Activated T-cell treated with anti-CD3 and anti-CD28 coated beads, Interleukin-2, amount 50 U/mL, for 48 hours (primary cell): ENCODE measurements around the gene PTH2R.
"Not testable (repeated sequence)": the region's sequence is repeated elsewhere in the genome, so short reads cannot be mapped to it uniquely, and the experiment has no call there.

Experiments
- DNase-seq, 2 experiments: peaks; one replicate each; pipeline ENCODE4 v3.0.0-alpha.2; 2020

PTH2R gene

DNA sequence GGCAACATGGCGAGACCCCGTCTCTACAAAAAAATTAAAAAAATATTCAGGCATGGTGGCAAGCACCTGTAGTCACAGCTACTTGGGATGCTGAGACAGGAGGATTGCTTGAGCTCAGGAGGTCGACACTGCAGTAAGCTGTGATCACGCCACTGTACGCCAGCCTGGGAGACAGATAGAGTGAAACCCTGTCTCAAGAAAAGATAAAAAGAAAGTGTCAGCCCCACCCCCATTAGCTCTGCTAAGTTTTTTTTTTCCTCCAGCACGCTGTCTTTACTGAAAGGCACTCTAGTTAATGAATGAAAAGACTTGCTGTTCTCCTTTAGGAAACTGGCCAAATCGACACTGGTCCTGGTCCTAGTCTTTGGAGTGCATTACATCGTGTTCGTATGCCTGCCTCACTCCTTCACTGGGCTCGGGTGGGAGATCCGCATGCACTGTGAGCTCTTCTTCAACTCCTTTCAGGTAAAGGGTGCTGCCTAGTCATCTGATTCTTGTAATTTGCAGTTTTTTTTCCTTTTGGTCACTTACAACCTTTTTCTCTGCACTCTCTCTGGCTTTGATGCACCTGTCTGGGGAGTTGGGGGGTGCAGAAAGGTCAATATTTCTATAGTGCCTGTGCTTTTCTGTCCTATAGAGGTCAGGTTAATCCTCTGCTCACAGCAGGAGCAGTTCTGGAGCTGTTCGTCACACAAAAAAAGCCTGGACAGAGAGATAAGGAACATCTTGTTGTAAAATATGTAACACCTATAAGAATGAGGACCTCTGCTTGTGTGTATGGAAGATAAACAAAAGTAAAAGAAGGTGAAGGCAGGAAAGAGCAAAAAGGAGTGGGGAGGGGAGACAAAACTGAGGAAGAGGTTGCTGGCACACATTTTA lies 82.3 kb downstream of the PTH2R start:
- no peak for DNase-seq

DNA sequence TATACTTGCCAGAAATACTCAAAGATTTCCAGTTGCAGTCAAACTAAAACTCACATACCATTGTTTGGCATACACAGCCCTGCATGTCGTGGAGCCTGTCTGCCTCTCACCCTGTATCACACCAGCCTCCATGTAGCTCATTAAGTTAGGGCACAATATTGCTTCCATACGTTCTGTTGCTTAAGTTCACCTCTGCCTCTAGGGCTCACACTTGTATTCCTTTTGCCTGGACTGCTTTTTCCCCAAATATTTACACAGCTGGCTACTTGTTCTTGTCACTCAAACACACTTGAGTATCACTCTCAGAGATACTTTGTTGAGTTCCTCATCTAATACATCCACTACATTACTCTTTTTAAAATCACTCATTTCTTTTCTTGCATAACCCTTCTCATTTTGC lies 83.1 kb downstream of the PTH2R start:
- DNase-seq: no peak

DNA sequence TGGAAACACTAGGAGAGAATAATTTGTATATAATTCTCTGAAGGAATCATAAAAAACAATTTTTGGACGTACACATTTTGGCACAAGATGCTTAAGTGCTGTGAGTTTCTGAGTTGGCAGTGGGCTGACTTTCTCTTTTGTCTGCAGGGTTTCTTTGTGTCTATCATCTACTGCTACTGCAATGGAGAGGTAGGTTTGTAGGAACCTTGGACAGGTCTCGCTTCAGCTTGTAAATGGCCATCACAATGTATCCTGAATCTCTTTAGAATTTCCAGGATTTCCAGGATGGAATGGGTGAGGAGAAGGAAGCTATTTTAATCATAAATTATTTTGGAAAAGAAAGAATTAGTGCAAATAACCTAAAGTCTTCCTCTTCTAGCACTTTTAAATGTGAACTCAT lies 83.9 kb downstream of the PTH2R start:
- no peak for DNase-seq

DNA sequence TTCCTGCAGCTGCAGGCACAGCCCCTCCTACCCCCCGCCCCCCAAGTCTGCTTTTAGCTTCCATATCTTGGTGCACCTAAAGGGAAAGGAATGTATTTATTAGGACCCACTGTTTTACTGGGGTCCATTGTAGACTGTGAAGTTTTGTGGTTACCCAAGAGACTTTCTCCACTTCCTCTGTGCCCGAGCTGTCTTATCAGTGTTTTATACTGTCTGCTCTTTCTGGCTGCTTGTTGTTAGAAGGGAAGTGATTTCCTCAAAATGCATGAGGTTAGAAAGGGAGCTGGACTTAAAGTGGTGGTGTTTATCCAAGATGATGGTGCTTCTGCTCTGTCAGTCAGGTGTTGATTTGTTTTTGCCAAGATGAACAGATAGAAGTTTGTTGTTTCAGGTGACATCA lies 85.0 kb downstream of the PTH2R start:
- no peak for DNase-seq

DNA sequence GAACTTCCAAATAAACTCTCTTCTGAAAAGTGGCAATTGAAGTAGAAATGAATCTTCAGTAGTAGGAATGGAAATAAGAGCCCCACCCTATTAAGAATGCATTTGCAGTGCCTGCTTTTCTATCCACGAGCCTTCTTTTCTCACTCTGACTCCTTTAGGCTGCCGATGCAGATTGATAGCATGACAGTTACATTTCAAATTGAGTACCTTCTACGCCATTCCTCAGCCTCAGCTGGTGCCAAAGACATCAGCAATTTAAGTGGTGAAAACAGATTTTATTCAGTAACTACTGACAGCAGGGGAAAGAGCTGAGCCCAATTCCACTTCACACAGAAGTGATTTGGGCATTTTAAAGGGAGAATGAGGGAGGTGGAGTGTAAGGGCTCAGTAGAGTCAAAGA lies 85.5 kb downstream of the PTH2R start:
- no peak for DNase-seq

DNA sequence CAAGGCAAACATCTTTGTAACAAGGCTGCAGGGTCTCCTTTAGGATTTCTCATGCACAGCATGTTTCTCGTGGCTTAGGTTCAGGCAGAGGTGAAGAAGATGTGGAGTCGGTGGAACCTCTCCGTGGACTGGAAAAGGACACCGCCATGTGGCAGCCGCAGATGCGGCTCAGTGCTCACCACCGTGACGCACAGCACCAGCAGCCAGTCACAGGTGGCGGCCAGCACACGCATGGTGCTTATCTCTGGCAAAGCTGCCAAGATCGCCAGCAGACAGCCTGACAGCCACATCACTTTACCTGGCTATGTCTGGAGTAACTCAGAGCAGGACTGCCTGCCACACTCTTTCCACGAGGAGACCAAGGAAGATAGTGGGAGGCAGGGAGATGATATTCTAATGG lies 86.6 kb downstream of the PTH2R start:
- DNase-seq: no peak

DNA sequence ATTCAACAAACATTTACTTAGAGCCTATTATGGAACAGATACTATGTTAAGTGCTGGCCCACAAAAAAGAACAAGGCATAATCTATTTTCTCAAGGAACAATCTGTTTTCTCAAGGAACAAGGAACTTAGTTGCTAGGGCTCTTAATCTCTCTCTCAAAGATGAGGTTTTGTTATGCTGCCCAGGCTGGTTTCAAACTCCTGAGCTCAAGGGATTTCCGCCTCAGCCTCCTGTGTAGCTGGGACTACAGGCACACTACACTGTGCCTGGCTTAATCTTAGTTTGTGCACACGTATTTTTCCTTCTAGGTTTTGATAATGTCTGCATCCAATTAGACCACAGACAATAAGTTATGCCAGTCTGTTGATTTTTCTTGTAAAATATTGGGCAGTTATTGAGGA lies 89.5 kb downstream of the PTH2R start:
- no peak for DNase-seq

DNA sequence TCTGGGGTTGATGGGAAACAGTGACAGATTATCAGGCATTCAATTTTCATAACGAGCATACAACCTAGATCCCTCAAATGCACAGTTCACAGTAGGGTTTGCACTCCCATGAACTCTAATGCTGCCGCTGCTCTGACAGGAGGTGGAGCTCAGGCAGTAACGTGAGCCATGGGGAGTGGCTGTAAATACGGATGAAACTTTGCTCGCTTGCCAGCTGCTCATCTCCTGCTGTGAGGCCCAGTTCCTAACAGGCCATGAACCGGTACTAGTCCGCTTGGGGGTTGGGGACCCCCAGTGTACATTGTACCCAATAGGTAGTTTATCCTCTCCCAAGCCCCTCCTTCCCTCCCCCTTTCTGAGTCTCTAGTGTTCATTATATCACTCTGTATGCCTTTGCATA lies 94.6 kb downstream of the PTH2R start:
- no peak for DNase-seq

DNA sequence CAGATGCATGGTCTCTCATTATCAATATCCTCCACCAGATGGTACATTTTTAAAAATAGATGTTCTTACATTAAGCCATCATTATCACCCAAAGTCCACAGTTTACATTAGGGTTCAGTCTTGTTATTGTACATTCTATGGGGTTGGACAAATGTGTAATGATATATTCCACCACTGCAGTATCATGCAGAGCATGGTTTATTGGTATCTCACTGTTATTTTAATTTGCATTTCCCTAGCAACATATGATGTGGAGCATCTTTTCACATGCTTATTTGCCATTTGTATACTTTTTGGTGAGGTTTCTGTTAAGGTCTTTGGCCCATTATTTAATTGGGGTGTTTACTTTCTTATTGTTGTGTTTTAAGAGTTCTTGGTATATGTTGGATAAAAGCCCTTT lies 95.7 kb downstream of the PTH2R start:
- no peak for DNase-seq

DNA sequence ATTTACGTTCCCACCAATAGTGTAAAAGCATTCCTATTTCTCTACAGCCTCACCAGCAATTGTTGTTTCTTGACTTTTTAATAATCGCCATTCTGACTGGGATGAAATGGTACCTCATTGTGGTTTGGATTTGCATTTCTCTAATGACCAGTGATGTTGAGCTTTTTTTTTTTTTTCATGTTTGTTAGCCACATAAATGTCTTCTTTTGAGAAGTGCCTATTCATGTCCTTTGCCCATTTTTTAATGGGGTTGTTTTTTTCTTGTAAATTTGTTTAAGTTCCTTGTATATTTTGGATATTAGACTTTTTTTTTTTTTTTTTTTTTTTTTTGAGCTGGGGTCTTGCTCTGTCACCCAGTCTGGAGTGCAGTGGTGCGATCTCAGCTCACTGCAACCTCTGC lies 98.8 kb downstream of the PTH2R start:
- not testable (repeated sequence) for DNase-seq

DNA sequence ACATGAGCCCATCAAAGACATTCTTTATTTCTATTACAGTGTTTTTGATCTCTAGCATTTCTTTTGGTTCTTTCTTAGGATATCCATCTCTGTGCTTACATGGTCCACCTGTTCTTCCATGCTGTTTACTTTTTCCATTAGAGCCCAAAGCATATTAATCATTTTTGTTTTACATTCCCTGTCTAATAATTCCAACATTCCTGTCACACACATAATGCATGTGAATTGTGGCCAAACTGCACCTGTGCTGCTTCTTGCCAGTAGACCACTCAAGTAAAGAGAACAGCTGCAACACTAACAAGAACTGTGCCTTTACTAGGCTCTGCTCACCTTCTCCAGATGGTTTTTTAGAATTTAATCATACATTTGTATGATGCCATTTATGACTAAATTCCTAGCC lies 103.0 kb downstream of the PTH2R start:
- no peak for DNase-seq

DNA sequence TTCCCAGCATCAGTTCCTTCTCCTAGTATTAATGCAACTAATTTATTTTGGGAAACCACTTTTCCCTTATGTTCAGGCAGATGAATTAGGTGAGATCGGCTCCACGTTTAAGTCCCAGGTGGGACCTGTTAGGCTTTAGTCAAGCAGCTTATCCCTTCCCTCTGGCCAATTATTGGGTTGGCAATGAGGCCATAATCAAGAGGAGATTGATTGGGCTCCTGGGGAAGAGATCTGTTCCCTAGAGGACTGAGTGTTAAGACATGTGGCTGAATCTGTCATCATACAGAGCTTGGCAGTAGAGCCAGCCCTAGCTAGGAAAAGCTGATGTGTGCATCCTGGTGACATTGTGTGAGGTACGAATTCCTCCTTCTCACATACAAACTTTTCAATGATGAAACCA lies 104.4 kb downstream of the PTH2R start:
- DNase-seq: no peak

DNA sequence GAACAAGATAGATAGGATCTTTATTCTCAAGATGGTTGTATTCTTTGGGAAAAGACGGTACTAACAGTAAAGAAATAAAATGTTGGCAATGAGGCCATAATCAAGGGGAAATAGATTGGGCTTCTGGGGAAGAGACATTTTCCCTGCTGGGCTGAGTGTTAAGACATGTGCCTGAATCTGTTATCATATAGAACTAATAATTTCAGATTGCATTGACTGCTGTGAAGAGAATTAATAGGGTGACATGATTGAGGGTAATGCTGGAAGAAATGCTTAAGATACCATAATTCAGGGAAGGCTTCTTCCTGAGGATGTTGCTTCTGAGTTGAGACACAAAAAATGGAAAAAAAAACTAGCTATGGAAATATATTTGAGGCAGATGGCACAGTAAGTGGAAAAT lies 105.0 kb downstream of the PTH2R start:
- no peak for DNase-seq

DNA sequence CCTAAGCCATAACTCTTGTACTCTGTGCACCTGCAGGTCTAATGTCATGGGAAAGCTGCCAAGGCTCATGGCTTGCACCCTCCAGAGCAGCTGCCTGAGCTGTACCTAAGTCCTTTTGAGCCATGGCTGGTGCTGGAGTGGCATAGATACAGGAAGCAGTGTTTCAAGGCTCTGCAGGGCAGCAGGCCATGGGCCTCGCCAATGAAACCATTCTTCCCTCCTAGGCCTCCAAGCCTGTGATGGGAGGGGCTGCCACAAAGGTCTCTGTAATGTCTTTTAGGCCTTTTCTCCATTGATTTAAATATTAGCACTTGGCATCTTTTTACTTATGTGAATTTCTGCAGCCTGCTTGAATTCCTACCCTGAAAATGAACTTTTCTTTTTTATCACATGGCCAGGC lies 108.5 kb downstream of the PTH2R start:
- no peak for DNase-seq

DNA sequence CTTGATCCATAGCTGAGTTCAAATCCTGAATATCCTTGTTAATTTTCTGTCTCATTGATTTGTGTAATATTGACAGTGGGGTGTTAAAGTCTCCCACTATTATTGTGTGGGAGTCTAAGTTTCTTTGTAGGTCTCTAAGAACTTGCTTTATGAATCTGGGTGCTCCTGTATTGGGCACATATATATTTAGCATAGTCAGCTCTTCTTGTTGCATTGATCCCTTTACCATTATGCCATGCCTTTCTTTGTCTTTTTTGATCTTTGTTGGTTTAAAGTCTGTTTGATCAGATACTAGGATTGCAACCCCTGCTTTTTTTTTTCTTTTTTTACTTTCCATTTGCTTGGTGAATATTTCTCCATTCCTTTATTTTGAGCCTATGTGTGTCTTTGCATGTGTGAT lies 116.5 kb downstream of the PTH2R start:
- not testable (repeated sequence) for DNase-seq

DNA sequence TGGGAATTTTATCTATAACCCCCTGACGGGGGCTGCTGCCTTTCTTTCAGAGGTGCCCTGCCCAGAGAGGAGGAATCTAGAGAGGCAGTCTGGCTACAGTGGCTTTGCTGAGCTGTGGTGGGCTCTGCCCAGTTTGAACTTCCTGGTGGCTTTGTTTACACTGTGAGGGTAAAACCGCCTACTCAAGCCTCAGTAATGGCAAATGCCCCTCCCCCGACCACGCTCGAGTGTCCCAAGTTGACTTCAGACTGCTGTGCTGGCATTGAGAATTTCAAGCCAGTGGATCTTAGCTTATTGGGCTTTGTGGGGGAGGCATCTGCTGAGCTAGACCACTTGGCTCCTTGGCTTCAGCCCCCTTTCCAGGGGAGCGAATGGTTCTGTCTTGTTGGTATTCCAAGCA lies 118.6 kb downstream of the PTH2R start:
- not testable (repeated sequence) for DNase-seq

DNA sequence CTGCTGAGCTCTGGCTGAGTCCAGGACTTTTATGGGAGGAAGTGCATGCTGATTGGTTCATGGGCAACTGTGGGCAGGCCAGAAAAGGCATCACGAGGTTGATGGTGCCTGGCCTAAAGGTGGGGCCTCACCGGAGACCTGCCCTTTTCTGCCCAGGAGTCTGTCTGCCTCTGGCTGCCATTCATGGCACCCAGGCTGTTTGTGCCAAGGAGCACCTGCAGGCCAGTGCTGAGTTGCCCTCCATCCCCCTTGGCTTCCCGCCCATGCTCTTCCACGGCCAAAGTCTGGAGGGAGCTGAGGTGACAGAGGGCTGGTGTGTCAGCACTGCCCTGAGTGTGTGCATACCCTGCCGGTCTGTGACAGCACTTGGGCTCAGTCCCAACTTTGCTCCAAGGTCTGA lies 123.2 kb downstream of the PTH2R start:
- no peak for DNase-seq

DNA sequence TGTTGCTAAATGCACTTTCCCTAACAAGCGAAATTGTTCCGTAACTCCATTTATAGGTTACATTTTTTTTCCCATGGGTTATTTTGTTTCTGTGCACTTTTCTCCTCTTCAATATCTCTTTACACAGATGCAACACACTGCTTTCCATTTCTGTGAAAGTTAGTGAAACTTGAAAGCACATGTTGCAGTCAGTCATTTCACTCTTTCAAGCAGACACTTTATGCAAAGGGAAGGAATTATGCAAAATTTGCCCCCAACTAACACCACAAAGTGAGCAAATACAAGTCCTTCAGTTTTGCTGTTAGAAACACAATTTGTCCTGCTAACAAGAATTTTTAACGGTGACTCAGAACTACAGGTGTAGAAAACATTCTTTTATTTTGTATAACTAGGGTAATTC lies 124.8 kb downstream of the PTH2R start:
- DNase-seq: no peak

DNA sequence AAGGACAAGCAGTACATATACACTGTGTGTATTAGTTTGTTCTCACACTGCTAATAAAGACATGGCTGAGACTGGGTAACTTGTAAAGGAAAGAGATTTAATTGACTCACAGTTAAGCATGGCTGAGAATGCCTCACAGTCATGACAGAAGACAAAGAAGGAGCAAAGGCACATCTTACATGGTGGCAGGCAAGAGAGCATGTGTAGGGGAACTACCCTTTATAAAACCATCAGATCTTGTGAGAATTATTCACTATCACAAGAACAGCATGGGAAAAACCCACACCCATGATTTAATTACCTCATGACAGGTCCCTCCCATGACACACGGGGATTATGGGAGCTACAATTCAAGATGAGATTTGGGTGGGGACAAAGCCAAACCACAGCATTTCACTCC lies 129.0 kb downstream of the PTH2R start:
- not testable (repeated sequence) for DNase-seq

DNA sequence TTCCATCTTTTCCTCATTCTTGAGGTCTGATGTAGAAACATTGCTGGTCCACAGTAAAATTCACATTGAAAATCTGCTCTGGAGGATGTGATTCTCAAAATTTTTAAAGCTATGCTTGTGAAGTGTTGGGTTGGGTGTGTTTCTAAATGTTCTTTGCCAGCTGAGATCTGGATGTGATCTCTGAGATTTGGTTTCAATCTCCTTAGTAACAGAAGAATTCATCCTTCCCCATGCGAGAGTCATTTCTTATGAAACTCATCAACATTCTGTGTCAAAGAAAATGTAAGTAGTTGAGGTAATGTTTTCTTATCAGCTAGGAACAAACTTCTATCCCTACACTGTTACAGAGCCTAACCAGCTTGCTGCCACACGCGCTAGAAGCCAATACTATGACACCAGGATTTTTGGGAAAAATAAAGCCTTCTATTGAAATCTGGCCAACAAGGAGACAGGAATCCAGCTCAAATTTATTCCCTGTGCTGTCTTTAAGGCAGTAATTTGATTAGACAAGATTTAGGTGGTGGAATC lies 134.9 kb downstream of the PTH2R start:
- no peak for DNase-seq

DNA sequence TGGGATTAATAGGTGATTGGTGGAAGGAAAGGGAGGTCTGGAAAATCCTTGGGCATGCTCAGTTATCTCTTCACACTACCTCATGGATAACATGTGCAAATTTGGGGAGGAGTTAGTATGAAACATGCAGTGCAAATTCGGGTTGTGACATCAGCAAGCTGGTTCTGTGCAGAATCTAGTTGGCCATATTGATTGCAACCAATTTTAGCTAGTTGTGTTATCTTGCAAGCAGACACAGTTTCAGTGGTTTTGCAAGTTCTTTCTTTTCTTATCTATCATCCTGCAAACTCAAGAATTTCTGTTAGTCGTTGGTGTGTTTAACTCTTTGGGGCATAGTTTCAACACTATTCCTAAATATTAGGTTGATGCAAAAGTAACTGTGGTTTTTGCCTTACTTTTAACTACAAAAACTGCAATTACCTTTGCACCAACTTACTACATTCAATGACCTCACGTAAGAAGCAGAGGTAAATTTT lies 135.4 kb downstream of the PTH2R start:
- DNase-seq: no peak

DNA sequence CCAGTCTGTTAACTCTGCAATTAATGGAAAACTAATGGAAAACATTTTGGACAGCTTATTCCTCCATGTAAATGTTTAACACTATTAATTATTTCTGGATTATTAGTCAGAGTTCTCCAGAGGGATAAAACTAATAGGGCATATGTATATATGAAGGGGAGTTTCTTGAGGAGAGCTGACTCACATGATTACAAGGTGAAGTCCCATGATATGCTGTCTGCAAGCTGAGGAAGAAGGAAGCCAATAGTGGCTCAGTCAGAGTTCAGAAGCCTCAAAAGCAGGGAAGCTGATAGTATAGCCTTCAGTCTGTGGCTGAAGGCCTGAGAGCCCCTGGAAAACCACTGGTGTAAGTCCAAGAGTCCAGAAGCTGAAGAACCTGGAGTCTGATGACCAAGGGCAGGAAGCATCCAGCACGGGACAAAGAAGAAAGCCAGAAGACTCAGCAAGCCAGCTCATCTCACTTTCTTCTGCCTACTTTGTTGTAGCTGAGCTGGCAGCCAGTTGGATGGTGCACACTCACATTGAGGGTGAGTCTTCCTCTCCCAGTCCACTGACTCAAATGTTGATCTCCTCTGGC lies 136.0 kb downstream of the PTH2R start:
- no peak for DNase-seq
